PC-9 (cell line): ENCODE measurements around the gene NFE2. TPM values are rescaled to one million over a fixed set of nuclear protein-coding genes. Genes with fewer than 3 reads are reported as not detected.
A peak's percentile ranks its signal among the peaks of the same experiment; 100 is the strongest.

Source experiments
- BruUV-seq: library from RNA; stranded (reverse); fragments of 400-500 nt; replicated peaks from 2 replicates; lab custom pipeline; 2021; lab: Mats Ljungman, UMichigan
- CTCF ChIA-PET: fragments of 300-600 bp; sonication (Branson Sonifier 250); formaldehyde crosslinking; loops from one replicate; lab custom pipeline; 2022; ENCODE audit warnings: antibody characterized with exemption; lab: Charles Lee
- POLR2A ChIA-PET: fragments of 300-600 bp; sonication (Branson Sonifier 250); formaldehyde crosslinking; loops from one replicate; lab custom pipeline; 2022; ENCODE audit warnings: antibody characterized with exemption; ENCODE audit not compliant: unreplicated experiment; lab: Charles Lee
- DNase-seq, 2 experiments: peaks; one replicate each; pipeline versions ENCODE4 v3.0.0 to v3.0.0-alpha.2; 2015 to 2022; ENCODE audit warnings: mixed read lengths in 1 of 2
- H2AFZ ChIP-seq: fragments of 200-600 bp; sonication (generic); 2 replicates; pipeline ENCODE4 v1.8.1; 2017; ENCODE audit warnings: antibody characterized with exemption
- H3F3A ChIP-seq: fragments of 200-600 bp; sonication (generic); 2 replicates; pipeline ENCODE4 v1.8.1; 2017; ENCODE audit warnings: antibody characterized with exemption, mild to moderate bottlenecking, low read depth; ENCODE audit not compliant: insufficient read depth
- H3K27ac ChIP-seq: fragments of 200-600 bp; sonication (generic); 2 replicates; pipeline ENCODE4 v1.6.1; 2016; ENCODE audit warnings: mixed run types
- H3K27me3 ChIP-seq: fragments of 200-600 bp; sonication (generic); 2 replicates; pipeline ENCODE4 v1.6.1; 2016; ENCODE audit warnings: low read depth, mixed run types; ENCODE audit not compliant: insufficient read depth
- H3K36me3 ChIP-seq: fragments of 200-600 bp; sonication (generic); 2 replicates; pipeline ENCODE4 v1.6.1; 2016; ENCODE audit warnings: low read depth, mixed run types
- H3K4me1 ChIP-seq: fragments of 200-600 bp; sonication (generic); replicated peaks from 2 replicates; pipeline ENCODE4 v1.6.1; 2016; ENCODE audit warnings: mixed run types; ENCODE audit not compliant: insufficient read depth
- H3K4me2 ChIP-seq: fragments of 200-600 bp; sonication (generic); 2 replicates; pipeline ENCODE4 v1.6.1; 2017; ENCODE audit warnings: mixed run types
- H3K4me3 ChIP-seq: fragments of 200-600 bp; sonication (generic); 2 replicates; pipeline ENCODE4 v1.6.1; 2016; ENCODE audit warnings: mixed run types
- H3K79me2 ChIP-seq: fragments of 200-600 bp; sonication (generic); 2 replicates; pipeline ENCODE4 v1.6.1; 2017; ENCODE audit warnings: low read depth, mixed run types
- H3K9me2 ChIP-seq: fragments of 200-600 bp; sonication (generic); 2 replicates; pipeline ENCODE4 v1.8.1; 2017; ENCODE audit warnings: mild to moderate bottlenecking; ENCODE audit not compliant: insufficient read depth
- H3K9me3 ChIP-seq: fragments of 200-600 bp; sonication (generic); 2 replicates; pipeline ENCODE4 v1.8.1; 2016; ENCODE audit warnings: low read depth; ENCODE audit not compliant: insufficient read depth
- H4K20me1 ChIP-seq: fragments of 200-600 bp; sonication (generic); 2 replicates; pipeline ENCODE4 v1.8.1; 2017; ENCODE audit not compliant: insufficient read depth
- CTCF ChIP-seq: fragments of 200-600 bp; sonication (generic); conservative IDR thresholded peaks from 2 replicates; pipeline ENCODE4 v1.6.1; 2017; ENCODE audit warnings: mixed run types, antibody characterized with exemption, mild to moderate bottlenecking, moderate library complexity
- EZH2 ChIP-seq: fragments of 200-600 bp; sonication (generic); IDR thresholded peaks from 2 replicates; pipeline ENCODE4 v1.8.0; 2017; ENCODE audit warnings: antibody characterized with exemption, low read depth
- intact Hi-C: fragments of 100-400 bp; cut with micrococcal nuclease; formaldehyde crosslinking; loops from one replicate; pipeline ENCODE4 v1.10.0; 2022; ENCODE audit not compliant: unreplicated experiment
- total RNA-seq: library from RNA; stranded (reverse); gene quantifications from 2 replicates; pipeline ENCODE4 v1.2.3, GENCODE V29; 2021

Gene NFE2
- total RNA-seq, 1 experiment from 2014 or later, result 1.5 TPM

GRCh38 chr12:54306925-54307741 lies 6.3 kb upstream of the NFE2 start:
- Histone ChIP-seq H2AFZ (no peak overlapping the region), H3F3A (peaks cover 30% of the 10 kb centered on the region; the same call in 1 of the 2 replicates), H3K4me3 (no peak overlapping the region), H3K36me3 (no peaks in the 10 kb centered on the region), H3K4me1 (peaks cover 34% of the 10 kb centered on the region), H3K27me3 (no peaks in the 10 kb centered on the region), H3K27ac (no peak overlapping the region), H3K79me2 (no peaks in the 10 kb centered on the region), H3K9me2 (no peaks in the 10 kb centered on the region), H3K4me2 (peak overlapping the region; percentile 40; the same call in 1 of the 2 replicates), H4K20me1 (no peaks in the 10 kb centered on the region), H3K9me3 (no peaks in the 10 kb centered on the region)
- POLR2A ChIA-PET, result interaction anchor here (0.6 kb wide), 1 partner anchor 275 kb away, joined by 8 read pairs; no protein-coding TSS in a partner anchor
- peak; percentile 92 to 97 for DNase-seq
- intact Hi-C loops, result no loop called here
- CTCF ChIA-PET, result interaction anchor here (0.5 to 0.6 kb wide), 5 partner anchors 18 to 182 kb away, joined by 3 to 11 read pairs (median 4); partner anchors contain the start of genes CBX5 and COPZ1
- TF ChIP-seq EZH2 (no peak), CTCF (no peak)
- BruUV-seq, result no TSS peak

GRCh38 chr12:54304187-54304810 lies 3.5 kb upstream of the NFE2 start:
- POLR2A ChIA-PET, result interaction anchor here (0.6 to 0.7 kb wide), 4 partner anchors 17 to 573 kb away, joined by 3 to 6 read pairs (median 5); partner anchors contain the start of gene COPZ1
- Histone ChIP-seq H3K4me1 (peaks cover 57% of the 10 kb centered on the region), H3K36me3 (no peaks in the 10 kb centered on the region), H3K4me2 (peak overlapping the region; percentile 71), H2AFZ (no peak overlapping the region), H3K27ac (no peak overlapping the region), H3K27me3 (no peaks in the 10 kb centered on the region), H3F3A (peaks cover 36% of the 10 kb centered on the region; the same call in 1 of the 2 replicates), H3K79me2 (no peaks in the 10 kb centered on the region), H3K9me2 (no peaks in the 10 kb centered on the region), H3K9me3 (no peaks in the 10 kb centered on the region), H3K4me3 (peak overlapping the region; percentile 26; the same call in 1 of the 2 replicates), H4K20me1 (no peaks in the 10 kb centered on the region)
- TF ChIP-seq CTCF (no peak), EZH2 (no peak)
- BruUV-seq, result no TSS peak
- peak; percentile 79 to 82 for DNase-seq
- CTCF ChIA-PET, result interaction anchor here (0.6 to 1.2 kb wide), 3 partner anchors 17 to 21 kb away, joined by 3 to 10 read pairs (median 9); partner anchors contain the start of gene COPZ1
- intact Hi-C loops, result no loop called here

- H3K9me3 ChIP-seq, result no peaks in the 10 kb centered on the region
- TF ChIP-seq CTCF, result no peak
- TF ChIP-seq EZH2, result no peak
- no TSS peak for BruUV-seq
- intact Hi-C loops, result no loop called here
- H3K36me3 ChIP-seq, result no peaks in the 10 kb centered on the region
- ChIA-PET POLR2A (interaction anchor here (0.6 kb wide), 2 partner anchors 17 to 573 kb away, joined by 5 read pairs; no protein-coding TSS in a partner anchor), CTCF (interaction anchor here (0.7 kb wide), 1 partner anchor 17 kb away, joined by 9 read pairs; no protein-coding TSS in a partner anchor)
- peak overlapping the region; percentile 71 for H3K4me2 ChIP-seq
- no peaks in the 10 kb centered on the region for H4K20me1 ChIP-seq
- peaks cover 57% of the 10 kb centered on the region for H3K4me1 ChIP-seq
- peaks cover 40% of the 10 kb centered on the region; the same call in 1 of the 2 replicates for H3F3A ChIP-seq
- no peak overlapping the region for H3K4me3 ChIP-seq
- H3K27me3 ChIP-seq, result no peaks in the 10 kb centered on the region
- no peak overlapping the region for H2AFZ ChIP-seq
- no peaks in the 10 kb centered on the region for H3K79me2 ChIP-seq
- no peak for DNase-seq
- H3K9me2 ChIP-seq, result no peaks in the 10 kb centered on the region
- no peak overlapping the region for H3K27ac ChIP-seq
Observed at GRCh38 chr12:54303640-54304039, 2.8 kb upstream of the NFE2 start.
